K562 (cell line): Measurements from ENCODE around the gene SND1. TPM values are rescaled to one million over a fixed set of nuclear protein-coding genes. Genes with fewer than 3 reads are reported as not detected.

Source experiments
- ATAC-seq: fragments of 200-7000 bp; cut with Tn5 transposase; 3 replicates; pipeline ENCODE4 v1.9.1; 2020; ENCODE audit warnings: moderate library complexity
- BruUV-seq: library from RNA; stranded (reverse); fragments of 400-500 nt; replicated peaks from 2 replicates; lab custom pipeline; 2021; lab: Mats Ljungman, UMichigan
- CTCF ChIA-PET: fragments of 300-600 bp; formaldehyde crosslinking; extraction: SDS; loops from one replicate; lab custom pipeline; 2021; ENCODE audit warnings: low intra/inter-chr PET ratio; lab: Yijun Ruan, JAX
- POLR2A ChIA-PET: fragments of 300-600, 350-650 bp; sonication (Branson Sonifier 250); formaldehyde crosslinking; extraction: SDS; loops from one replicate; lab custom pipeline; 2021; ENCODE audit warnings: antibody characterized with exemption, inconsistent platforms; lab: Yijun Ruan, JAX
- DNase-seq, 4 experiments: peaks; one replicate each; pipeline versions ENCODE4 v3.0.0 to v3.0.0-alpha.2; 2011 to 2018; ENCODE audit warnings: low spot score in 3 of 4, mixed read lengths in 3 of 4; ENCODE audit errors: extremely low read depth in 1 of 4
- FAIRE-seq: peaks from 2 replicates; lab custom pipeline; 2011; peaks lifted over from hg19 to GRCh38; lab: Jason Lieb, UNC
- H2AFZ ChIP-seq: 2 replicates; pipeline ENCODE4 v1.6.0; 2011; ENCODE audit warnings: low read depth, low read length, control low read depth, inconsistent platforms
- H3K27ac ChIP-seq: fragments of 200-600 bp; 3 replicates; pipeline ENCODE4 v1.8.0; 2011; ENCODE audit warnings: low read depth, mild to moderate bottlenecking, control low read depth, inconsistent platforms, low read length, moderate library complexity, mixed read lengths; ENCODE audit errors: extremely low read depth
- H3K27me3 ChIP-seq, 2 experiments: fragments of 300-600 bp in 1 of 2; 2 replicates in 1 of 2; 3 replicates in 1 of 2; pipeline versions ENCODE4 v1.6.0 to v1.8.0; 2011; ENCODE audit warnings: inconsistent platforms in 2 of 2, low read length in 2 of 2, mild to moderate bottlenecking in 1 of 2, mixed read lengths in 1 of 2, moderate library complexity in 1 of 2; ENCODE audit not compliant: control insufficient read depth in 2 of 2, insufficient read depth in 2 of 2
- H3K36me3 ChIP-seq: fragments of 300-600 bp; 3 replicates; pipeline ENCODE4 v1.8.0; 2011; ENCODE audit warnings: mild to moderate bottlenecking, low read length, inconsistent platforms; ENCODE audit not compliant: control insufficient read depth, insufficient read depth
- H3K4me1 ChIP-seq, 2 experiments: fragments of 200-600 bp in 1 of 2; replicated peaks in 1 of 2; 2 replicates in 1 of 2; 3 replicates in 1 of 2; pipeline versions ENCODE4 v1.5.1 to v1.8.0; 2011; ENCODE audit warnings: inconsistent platforms in 2 of 2, low read length in 2 of 2, mild to moderate bottlenecking in 1 of 2, mixed read lengths in 1 of 2, moderate library complexity in 1 of 2; ENCODE audit not compliant: control insufficient read depth in 2 of 2, insufficient read depth in 2 of 2
- H3K4me2 ChIP-seq: 2 replicates; pipeline ENCODE4 v1.6.1; 2011; ENCODE audit warnings: low read length, control low read depth, inconsistent platforms, mixed read lengths; ENCODE audit not compliant: insufficient read depth
- H3K4me3 ChIP-seq: fragments of 200-600 bp; sonication (generic), shearing (Covaris generic); 2 replicates; pipeline ENCODE4 v1.5.1; 2016; ENCODE audit warnings: control low read depth, inconsistent platforms
- H3K79me2 ChIP-seq: fragments of 200-600 bp; 3 replicates; pipeline ENCODE4 v1.8.0; 2011; ENCODE audit warnings: low read length, inconsistent platforms; ENCODE audit not compliant: control insufficient read depth, insufficient read depth
- H3K9ac ChIP-seq, 2 experiments: 2 replicates each; pipeline versions ENCODE4 v1.6.0 to v1.6.1; 2011; ENCODE audit warnings: low read depth in 2 of 2, low read length in 2 of 2, control low read depth in 1 of 2, inconsistent platforms in 1 of 2, mild to moderate bottlenecking in 1 of 2, mixed read lengths in 1 of 2; ENCODE audit not compliant: insufficient read depth in 1 of 2
- H3K9me1 ChIP-seq: one replicate; pipeline ENCODE4 v1.6.0; 2011; ENCODE audit warnings: inconsistent platforms, mild to moderate bottlenecking, low read length, moderate library complexity; ENCODE audit not compliant: control insufficient read depth, insufficient read depth
- H3K9me3 ChIP-seq: replicated peaks from 2 replicates; pipeline ENCODE4 v1.5.1; 2011; ENCODE audit warnings: low read depth, low read length, inconsistent platforms; ENCODE audit not compliant: control insufficient read depth, insufficient read depth
- H4K20me1 ChIP-seq: replicated peaks from 2 replicates; pipeline ENCODE4 v1.6.1; 2011; ENCODE audit warnings: low read length, inconsistent platforms, mixed read lengths; ENCODE audit not compliant: control insufficient read depth, insufficient read depth
- E2F6 ChIP-seq, 2 experiments: IDR thresholded peaks; 2 replicates each; pipeline ENCODE4 v1.6.1; 2011; ENCODE audit warnings: borderline replicate concordance in 1 of 2, control low read depth in 1 of 2, low read depth in 1 of 2, low read length in 1 of 2, mild to moderate bottlenecking in 1 of 2, mixed read lengths in 1 of 2, moderate library complexity in 1 of 2; ENCODE audit not compliant: insufficient read depth in 1 of 2, insufficient read length in 1 of 2, poor library complexity in 1 of 2, severe bottlenecking in 1 of 2; ENCODE audit errors: extremely low read depth in 1 of 2
- ID3 ChIP-seq, 2 experiments: fragments of 250-450 bp in 1 of 2; fragments of 450-650 bp in 1 of 2; sonication (Bioruptor Pico) in 1 of 2; IDR thresholded peaks; 2 replicates each; pipeline versions ENCODE4 v1.6.1 to v1.8.0; 2016 to 2021; ENCODE audit warnings: mild to moderate bottlenecking in 2 of 2, moderate library complexity in 2 of 2, missing compliant biosample characterization in 1 of 2, missing genetic modification characterization in 1 of 2
- NFATC3 ChIP-seq: fragments of 450-650 bp; IDR thresholded peaks from 2 replicates; pipeline ENCODE4 v1.6.1; 2017; ENCODE audit warnings: mild to moderate bottlenecking
- ZNF449 ChIP-seq: fragments of 250-450 bp; sonication (Bioruptor Pico); IDR thresholded peaks from 2 replicates; pipeline ENCODE4 v1.8.0; 2022; ENCODE audit warnings: moderate library complexity, mild to moderate bottlenecking, inconsistent platforms
- WGBS: fragments of 100-300 bp; shearing (Covaris generic); methylation state at CpG from one replicate; pipeline ENCODE4 v1.1.6; 2016; ENCODE audit warnings: low coverage, mixed read lengths; ENCODE audit not compliant: insufficient coverage; ENCODE audit errors: missing lambda C conversion rate; 5-methylcytosine and 5-hydroxymethylcytosine counted together
- in situ Hi-C: fragments of 300-500 bp; cut with MboI; formaldehyde crosslinking; loops from 4 replicates; pipeline ENCODE4 v1.15.0; 2018; ENCODE audit warnings: inconsistent platforms, mixed read lengths
- intact Hi-C: fragments of 100-400 bp; cut with micrococcal nuclease; formaldehyde crosslinking; loops from 2 replicates; pipeline ENCODE4 v1.14.2; 2022
- polyA plus RNA-seq, 8 experiments: library from polyadenylated mRNA; depleted of rRNA in 4 of 8; stranded (reverse) in 5 of 8; unstranded in 3 of 8; fragments of >200 nt; fragmentation: Nextera tagmentation in 2 of 8; fragmentation: Illumina TruSeq in 1 of 8; extraction: Ambion mirVana in 2 of 8; extraction: Trizol in 1 of 8; gene quantifications; 2 replicates each; pipeline versions ENCODE4 v1.2.1 to v1.2.3, GENCODE V29; 2011 to 2014; ENCODE audit warnings: inconsistent platforms in 1 of 8, missing spikeins in 1 of 8
- total RNA-seq, 7 experiments: library from RNA; depleted of rRNA in 6 of 7; stranded (reverse); fragments of >200 nt in 6 of 7; fragmentation: Illumina TruSeq in 2 of 7; extraction: Trizol in 2 of 7; gene quantifications; 2 replicates each; pipeline versions ENCODE4 v1.2.1 to v1.2.3, GENCODE V29; 2011 to 2021; ENCODE audit warnings: low replicate concordance in 1 of 7

The SND1 gene
- total and polyA plus RNA-seq, 9 of the 15 experiments (the other 6 are each of a cell fraction or from before 2014, with no cell fraction given), result 46.5 to 307 (median 191) TPM

- no peak for TF ChIP-seq E2F6 (IDR thresholded peaks at IDR 0.05; ENCODE audit: borderline replicate concordance in 1 of 2, extremely low read depth in 1 of 2, insufficient read depth in 1 of 2, insufficient read length in 1 of 2, low read depth in 1 of 2, low read length in 1 of 2, poor library complexity in 1 of 2, severe bottlenecking in 1 of 2)
- TF ChIP-seq ZNF449 (CRISPR knock-in tag), result no peak
- TF ChIP-seq, all 486 proteins: peak for 12
These were observed 159.0 kb downstream of the SND1 start (continued) for GRCh38 chr7:127810696-127811660.

- no peak for FAIRE-seq
- Histone ChIP-seq H4K20me1 (peaks cover 15% of the 10 kb centered on the region; the same call in 1 of the 2 replicates), H3K4me2 (no peak overlapping the region), H3K9ac (no peak overlapping the region), H3K9me1 (peaks cover 9% of the 10 kb centered on the region), H3K4me1 (peaks cover 4 to 20% of the 10 kb centered on the region in 2 experiments; a peak in 3 of 5 replicates), H3K27me3 (no peaks in the 10 kb centered on the region), H2AFZ (no peak overlapping the region), H3K79me2 (peaks cover 73% of the 10 kb centered on the region), H3K9me3 (no peaks in the 10 kb centered on the region), H3K27ac (no peak overlapping the region), H3K36me3 (peaks cover 67% of the 10 kb centered on the region; the same call in 2 of the 3 replicates), H3K4me3 (no peak overlapping the region)
- 0 out of 2 replicates have a peak, but pooled peaks have one; percentile 26 for TF ChIP-seq ID3 (CRISPR knock-in tag; IDR thresholded peaks at IDR 0.05)
- no peak for TF ChIP-seq ID3 (tag; IDR thresholded peaks at IDR 0.05)
- no peak for TF ChIP-seq NFATC3
- DNase-seq, result no peak
- ATAC-seq, result no peak
- POLR2A ChIA-PET, result interaction anchor here (0.7 to 2.6 kb wide), 4 partner anchors 9 to 26 kb away, joined by 3 to 10 read pairs (median 4); no protein-coding TSS in a partner anchor
- in situ Hi-C loops, result no loop called here
- intact Hi-C loops, result no loop called here
- 96% methylated on average over 3 of the region's 3 CpGs for WGBS
- CTCF ChIA-PET, result no interaction called here
- no TSS peak for BruUV-seq
These were observed 160.5 kb downstream of the SND1 start for GRCh38 chr7:127812540-127812939.
